Type B pancreatic cell (in vitro differentiated cells): ENCODE data around the gene GDNF. TPM values are rescaled to one million over a fixed set of nuclear protein-coding genes. Genes with fewer than 3 reads are reported as not detected.
A peak's percentile ranks its signal among the peaks of the same experiment; 100 is the strongest.

ENCODE experiments used
- DNase-seq: peaks from one replicate; pipeline ENCODE4 v3.0.0; 2021; ENCODE audit warnings: mixed read lengths; ENCODE audit not compliant: unreplicated experiment; ENCODE audit errors: extremely low spot score
- H3K27ac Mint-ChIP-seq: 2 replicates; pipeline ENCODE4 v1.8.0; 2021; ENCODE audit warnings: mild to moderate bottlenecking, mixed read lengths
- H3K27me3 Mint-ChIP-seq: 2 replicates; pipeline ENCODE4 v1.8.0; 2021; ENCODE audit warnings: mixed read lengths
- H3K36me3 Mint-ChIP-seq: 2 replicates; pipeline ENCODE4 v1.8.0; 2021; ENCODE audit warnings: mixed read lengths
- H3K4me1 Mint-ChIP-seq: one replicate; pipeline ENCODE4 v1.8.0; 2021; ENCODE audit warnings: mixed read lengths; ENCODE audit not compliant: unreplicated experiment
- H3K4me3 Mint-ChIP-seq: 2 replicates; pipeline ENCODE4 v1.8.0; 2021; ENCODE audit warnings: mild to moderate bottlenecking, mixed read lengths
- H3K9me3 Mint-ChIP-seq: 2 replicates; pipeline ENCODE4 v1.8.0; 2021; ENCODE audit warnings: mixed read lengths
- CTCF ChIP-seq: fragments of 200-600 bp; sonication (generic); conservative IDR thresholded peaks from 2 replicates; pipeline ENCODE4 v1.5.0; 2021; ENCODE audit warnings: antibody characterized with exemption, mild to moderate bottlenecking
- total RNA-seq: library from RNA; stranded (reverse); gene quantifications from 2 replicates; pipeline ENCODE4 v1.2.1, GENCODE V29; 2021; ENCODE audit warnings: low replicate concordance

GDNF gene
- total RNA-seq, 1 donor from 2014 or later, result 5.7 TPM

DNA sequence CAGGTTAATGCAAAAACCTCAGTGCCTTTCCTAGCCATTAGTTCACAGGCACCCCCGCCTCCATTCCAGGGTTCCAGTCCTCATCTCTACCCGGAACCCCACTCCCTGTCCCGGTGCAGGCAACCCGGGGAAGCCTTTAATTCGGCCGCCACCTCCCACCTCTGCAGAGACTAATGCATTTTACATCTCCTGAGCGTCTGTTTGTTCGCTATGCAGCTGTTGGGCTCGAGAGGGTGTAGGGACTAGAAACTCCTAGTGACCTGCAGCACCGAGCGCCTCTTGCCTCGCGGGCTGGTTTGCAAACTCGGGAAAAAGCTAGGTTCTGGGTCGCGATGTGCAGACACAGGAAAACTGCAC lies 3.6 kb downstream of the GDNF start:
- no peaks in the 10 kb centered on the region for H3K9me3 Mint-ChIP-seq
- H3K36me3 Mint-ChIP-seq, result no peaks in the 10 kb centered on the region
- H3K27me3 Mint-ChIP-seq, result peaks cover 91% of the 10 kb centered on the region
- H3K27ac Mint-ChIP-seq, result no peak overlapping the region
- H3K4me3 Mint-ChIP-seq, result peak overlapping the region; percentile 84
- no peak for TF ChIP-seq CTCF
- H3K4me1 Mint-ChIP-seq, result peaks cover 29% of the 10 kb centered on the region
- DNase-seq, result no peak

GRCh38 chr5:37835380-37835973 lies 4.4 kb downstream of the GDNF start:
- Mint-ChIP-seq H3K9me3 (no peaks in the 10 kb centered on the region), H3K27me3 (peaks cover 91% of the 10 kb centered on the region), H3K27ac (no peak overlapping the region), H3K4me1 (peaks cover 23% of the 10 kb centered on the region), H3K4me3 (peak overlapping the region; percentile 78), H3K36me3 (no peaks in the 10 kb centered on the region)
- no peak for TF ChIP-seq CTCF
- DNase-seq, result no peak

DNA sequence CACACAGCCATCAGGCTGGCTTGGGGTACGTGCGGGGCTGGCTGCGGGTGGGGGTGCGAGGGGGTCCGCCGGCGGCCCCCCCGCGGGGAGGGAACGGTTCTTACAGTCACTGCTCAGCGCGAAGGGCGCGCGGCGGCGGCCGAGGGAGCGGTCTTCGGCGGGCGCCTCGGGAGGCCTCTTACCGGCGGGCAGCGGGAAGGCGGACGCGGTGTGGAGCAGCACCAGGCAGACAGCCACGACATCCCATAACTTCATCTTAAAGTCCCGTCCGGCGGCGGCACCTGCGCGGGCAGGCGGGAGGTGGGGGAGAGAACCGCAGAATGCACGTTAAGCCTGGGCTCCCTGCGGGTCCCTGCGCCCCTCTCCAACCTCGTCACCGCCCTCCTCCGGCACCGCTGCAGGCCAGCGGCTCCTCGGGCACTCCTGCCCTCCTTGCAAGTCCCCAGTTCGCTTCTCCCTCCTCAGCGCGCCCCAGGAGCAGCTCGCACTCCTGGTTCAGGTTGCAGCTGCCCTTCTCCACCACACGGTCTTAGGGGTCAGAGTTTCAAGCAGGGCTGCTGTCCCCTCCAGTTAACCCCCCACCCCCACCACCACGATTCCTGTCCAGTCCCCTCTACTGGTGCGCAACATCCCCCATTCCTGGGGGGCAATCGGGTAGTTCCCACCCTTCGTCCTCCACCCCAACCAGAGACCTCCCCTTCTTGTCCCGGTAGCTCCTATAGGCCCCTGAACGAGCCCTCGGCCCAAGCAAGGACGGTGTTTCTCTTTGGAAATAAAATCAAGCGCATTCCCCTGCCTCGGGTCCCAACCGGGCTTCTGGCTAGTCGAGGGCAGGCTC lies 5.1 kb downstream of the GDNF start:
- TF ChIP-seq CTCF, result peak; percentile 17
- H3K36me3 Mint-ChIP-seq, result no peaks in the 10 kb centered on the region
- no peak for DNase-seq
- peak overlapping the region; percentile 78 for H3K4me3 Mint-ChIP-seq
- no peaks in the 10 kb centered on the region for H3K9me3 Mint-ChIP-seq
- peaks cover 23% of the 10 kb centered on the region for H3K4me1 Mint-ChIP-seq
- H3K27me3 Mint-ChIP-seq, result peaks cover 92% of the 10 kb centered on the region
- no peak overlapping the region for H3K27ac Mint-ChIP-seq

DNA sequence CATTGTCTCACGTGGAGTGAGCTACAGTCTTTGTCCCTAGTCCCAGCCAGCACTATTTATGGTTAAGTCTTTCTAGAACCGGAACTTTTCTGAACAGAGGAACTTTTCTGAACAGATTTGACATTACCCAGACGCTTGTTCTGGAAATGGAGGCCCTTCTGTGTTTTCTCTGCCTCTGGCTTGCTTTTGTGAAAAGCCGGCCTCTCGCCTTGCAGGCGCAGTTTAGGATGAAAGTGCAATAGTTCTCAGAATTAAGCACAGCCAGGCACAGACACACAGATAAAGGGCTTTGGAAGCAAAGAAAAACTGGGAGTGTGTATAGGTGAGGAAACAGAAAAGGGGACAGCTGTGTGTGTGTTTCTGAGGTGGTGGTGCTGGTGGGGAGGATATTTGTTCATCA lies 5.9 kb downstream of the GDNF start:
- no peaks in the 10 kb centered on the region for H3K9me3 Mint-ChIP-seq
- peaks cover 91% of the 10 kb centered on the region for H3K27me3 Mint-ChIP-seq
- TF ChIP-seq CTCF, result no peak
- peak overlapping the region; percentile 77 for H3K4me3 Mint-ChIP-seq
- H3K36me3 Mint-ChIP-seq, result no peaks in the 10 kb centered on the region
- H3K4me1 Mint-ChIP-seq, result peaks cover 23% of the 10 kb centered on the region
- peak overlapping the region; percentile 75 for H3K27ac Mint-ChIP-seq
- DNase-seq, result no peak

DNA sequence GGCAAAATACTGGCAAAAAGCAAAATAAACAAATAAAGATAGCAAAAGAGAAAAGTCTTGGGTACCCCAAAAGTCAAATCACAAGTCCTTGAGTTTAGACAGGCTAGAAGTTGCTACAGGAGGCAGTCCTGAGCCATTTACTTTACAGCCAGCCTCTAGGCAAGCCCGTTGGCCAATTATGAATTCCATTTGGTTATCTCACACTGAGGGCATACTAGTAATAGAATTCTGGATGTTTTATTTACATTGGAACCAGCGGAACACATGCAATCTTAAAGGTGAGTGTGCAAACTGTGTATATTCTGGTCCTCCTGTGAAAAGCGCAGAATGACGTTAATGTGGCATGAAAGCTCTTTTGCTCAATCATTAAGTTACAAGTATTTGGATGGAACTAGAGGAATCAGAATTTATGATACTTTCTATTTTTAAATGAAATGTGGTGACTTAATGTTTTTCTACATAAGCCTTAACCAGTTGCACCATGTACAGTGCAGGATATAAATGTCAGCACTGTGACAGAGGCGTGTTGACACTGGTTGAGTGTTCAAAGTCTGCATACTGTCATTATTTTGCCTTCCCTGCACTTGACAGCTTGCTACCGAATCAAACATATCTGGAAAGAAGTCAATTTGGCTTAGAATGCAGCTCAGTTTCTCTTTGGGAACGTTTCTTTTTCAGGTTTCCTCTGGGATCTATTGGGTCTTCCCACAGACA lies 7.9 kb downstream of the GDNF start:
- Mint-ChIP-seq H3K27ac (no peak overlapping the region), H3K4me1 (peaks cover 9% of the 10 kb centered on the region), H3K9me3 (no peaks in the 10 kb centered on the region), H3K36me3 (no peaks in the 10 kb centered on the region), H3K4me3 (no peak overlapping the region), H3K27me3 (peaks cover 76% of the 10 kb centered on the region)
- no peak for DNase-seq
- no peak for TF ChIP-seq CTCF
